Measurements from ENCODE around the gene BTBD9. TPM values are rescaled to one million over a fixed set of nuclear protein-coding genes. Genes with fewer than 3 reads are reported as not detected.

BTBD9 gene
- total RNA-seq, 4 donors from 2014 or later: 10.6 to 16.6 (median 15.1) TPM

- DNase-seq (ENCODE audit: low spot score in 2 of 2): no peak
- no peak overlapping the region for H3K4me3 ChIP-seq (ENCODE audit: low read depth, poor library complexity, severe bottlenecking)
- TF ChIP-seq, protein P1, sequence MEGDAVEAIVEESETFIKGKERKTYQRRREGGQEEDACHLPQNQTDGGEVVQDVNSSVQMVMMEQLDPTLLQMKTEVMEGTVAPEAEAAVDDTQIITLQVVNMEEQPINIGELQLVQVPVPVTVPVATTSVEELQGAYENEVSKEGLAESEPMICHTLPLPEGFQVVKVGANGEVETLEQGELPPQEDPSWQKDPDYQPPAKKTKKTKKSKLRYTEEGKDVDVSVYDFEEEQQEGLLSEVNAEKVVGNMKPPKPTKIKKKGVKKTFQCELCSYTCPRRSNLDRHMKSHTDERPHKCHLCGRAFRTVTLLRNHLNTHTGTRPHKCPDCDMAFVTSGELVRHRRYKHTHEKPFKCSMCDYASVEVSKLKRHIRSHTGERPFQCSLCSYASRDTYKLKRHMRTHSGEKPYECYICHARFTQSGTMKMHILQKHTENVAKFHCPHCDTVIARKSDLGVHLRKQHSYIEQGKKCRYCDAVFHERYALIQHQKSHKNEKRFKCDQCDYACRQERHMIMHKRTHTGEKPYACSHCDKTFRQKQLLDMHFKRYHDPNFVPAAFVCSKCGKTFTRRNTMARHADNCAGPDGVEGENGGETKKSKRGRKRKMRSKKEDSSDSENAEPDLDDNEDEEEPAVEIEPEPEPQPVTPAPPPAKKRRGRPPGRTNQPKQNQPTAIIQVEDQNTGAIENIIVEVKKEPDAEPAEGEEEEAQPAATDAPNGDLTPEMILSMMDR (IDR thresholded peaks at IDR 0.05): no peak
- no peak for TF ChIP-seq POLR2A (IDR thresholded peaks at IDR 0.05)
- WGBS, 2 donors: 61 to 68% methylated on average over 2 of the region's 2 CpGs
- intact Hi-C loops (cut with DNase I; ENCODE audit: low total_unique reads): no loop called here
Observed at GRCh38 chr6:38302838-38303237, 336.9 kb downstream of the BTBD9 start.

GRCh38 chr6:38302081-38302480, 337.6 kb downstream of the BTBD9 start:
- no peak overlapping the region for H3K4me3 ChIP-seq (ENCODE audit: low read depth, poor library complexity, severe bottlenecking)
- intact Hi-C loops (cut with DNase I; ENCODE audit: low total_unique reads): no loop called here
- DNase-seq (ENCODE audit: low spot score in 2 of 2): no peak
- WGBS, 2 donors: 97 to 100% methylated on average over 1 of the region's 1 CpG
- TF ChIP-seq, protein P1 (IDR thresholded peaks at IDR 0.05): no peak

DNA sequence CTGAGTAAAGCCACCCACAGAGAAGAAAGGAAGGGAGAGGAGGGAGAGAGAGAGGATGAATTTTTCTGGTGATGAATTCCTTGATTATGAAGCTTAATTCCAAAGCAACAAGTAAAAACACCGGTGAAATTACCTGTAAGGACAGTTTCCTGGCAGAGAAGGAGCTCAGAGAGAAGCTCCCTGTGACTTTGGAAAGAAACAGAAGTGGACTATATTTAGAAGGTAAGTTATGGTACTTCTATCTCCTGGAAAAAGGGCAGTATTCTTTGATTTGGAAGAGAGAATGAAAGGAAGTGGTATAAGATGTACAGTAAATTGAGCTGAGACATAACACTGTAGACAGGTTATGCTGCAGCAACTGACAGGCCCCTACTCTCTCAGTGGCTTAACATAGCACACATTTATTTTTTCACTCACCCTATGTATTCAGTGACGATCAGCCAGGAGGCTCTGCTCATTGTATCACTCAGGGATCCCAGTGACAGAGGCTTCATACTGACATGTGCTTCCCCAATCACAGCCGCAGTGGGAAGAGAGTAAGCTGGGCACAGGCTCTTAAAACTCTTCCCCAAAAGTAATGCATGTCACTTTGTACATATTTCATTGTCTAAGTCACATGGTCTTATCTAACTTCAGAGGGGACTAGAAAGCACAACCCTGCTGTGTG, 349.5 kb downstream of the BTBD9 start:
- no peak for DNase-seq (ENCODE audit: low spot score in 2 of 2)
- no peak for TF ChIP-seq POLR2A (IDR thresholded peaks at IDR 0.05)
- TF ChIP-seq, protein P1 (IDR thresholded peaks at IDR 0.05): no peak
- intact Hi-C loops (cut with DNase I; ENCODE audit: low total_unique reads): no loop called here
- 73 to 86% methylated on average over 3 of the region's 3 CpGs for WGBS, 2 donors
- H3K4me3 ChIP-seq (ENCODE audit: low read depth, poor library complexity, severe bottlenecking): no peak overlapping the region

DNA sequence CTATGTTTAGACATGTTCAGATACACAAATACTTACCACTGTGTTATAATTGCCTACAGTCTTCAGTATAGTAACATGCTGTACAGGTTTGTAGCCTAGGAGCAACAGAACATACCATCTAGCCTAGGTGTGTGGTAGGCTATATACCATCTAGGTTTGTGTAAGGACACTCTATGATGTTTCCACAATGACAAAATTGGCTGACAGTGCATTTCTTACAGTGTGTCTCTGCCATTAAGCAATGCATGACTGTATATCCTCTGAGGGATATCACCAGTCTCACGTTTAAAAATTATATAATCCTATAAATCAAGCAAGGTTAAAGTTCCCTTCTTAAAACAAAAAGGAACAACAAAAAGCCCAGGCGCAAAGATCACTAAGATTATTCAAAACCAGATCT, 352.2 kb downstream of the BTBD9 start:
- no peak overlapping the region for H3K4me3 ChIP-seq (ENCODE audit: low read depth, poor library complexity, severe bottlenecking)
- DNase-seq (ENCODE audit: low spot score in 2 of 2): no peak
- TF ChIP-seq POLR2A (IDR thresholded peaks at IDR 0.05): no peak
- WGBS, 2 donors: 72 to 84% methylated on average over 2 of the region's 2 CpGs
- intact Hi-C loops (cut with DNase I; ENCODE audit: low total_unique reads): no loop called here

- TF ChIP-seq, protein P1 (IDR thresholded peaks at IDR 0.05): no peak
- TF ChIP-seq POLR2A (IDR thresholded peaks at IDR 0.05): no peak
- intact Hi-C loops (cut with DNase I; ENCODE audit: low total_unique reads): no loop called here
- no peak overlapping the region for H3K4me3 ChIP-seq (ENCODE audit: low read depth, poor library complexity, severe bottlenecking)
- WGBS, 2 donors: 82 to 95% methylated on average over 4 of the region's 4 CpGs
- no peak for DNase-seq (ENCODE audit: low spot score in 2 of 2)
Observed at GRCh38 chr6:38284802-38285394, 354.8 kb downstream of the BTBD9 start.

DNA sequence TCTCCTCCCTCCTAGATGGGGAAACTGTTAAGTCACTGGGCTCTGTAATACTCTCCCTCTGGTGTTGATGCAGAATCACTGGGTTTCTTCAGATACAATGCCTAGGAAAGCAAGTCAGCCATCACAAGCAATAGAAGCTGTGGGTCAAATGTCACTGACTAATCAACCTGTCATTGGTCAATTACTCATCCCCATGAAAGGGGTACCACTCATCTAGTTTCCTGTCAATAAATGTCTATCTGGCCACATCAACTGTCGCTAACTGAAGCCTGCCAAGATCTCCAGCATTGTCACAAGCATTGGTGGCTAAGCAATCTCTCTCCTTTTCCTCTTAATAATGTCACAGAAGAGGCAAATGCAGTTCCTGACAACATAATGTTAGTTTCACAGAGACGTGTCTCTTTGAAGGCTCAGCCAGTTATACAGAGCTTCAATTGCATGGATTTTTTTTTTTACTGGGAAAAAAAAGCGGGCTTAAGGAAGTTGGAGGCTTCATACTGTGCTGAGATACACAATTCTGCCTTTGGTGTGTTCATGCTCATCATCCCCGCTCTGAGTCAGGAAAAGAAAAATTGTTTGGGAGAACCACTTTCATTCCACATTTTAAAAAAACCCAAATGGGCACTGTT, 355.9 kb downstream of the BTBD9 start:
- TF ChIP-seq, protein P1 (IDR thresholded peaks at IDR 0.05): no peak
- no peak for DNase-seq (ENCODE audit: low spot score in 2 of 2)
- intact Hi-C loops (cut with DNase I; ENCODE audit: low total_unique reads): no loop called here
- H3K4me3 ChIP-seq (ENCODE audit: low read depth, poor library complexity, severe bottlenecking): no peak overlapping the region
- WGBS, 2 donors: 82 to 93% methylated on average over 4 of the region's 4 CpGs

All from lower leg skin (tissue), 4 donors.